ENCODE results near the gene MYMK.

GRCh38 chr9:133512253-133513213, 12.2 kb downstream of the MYMK start:
- TF ChIP-seq POLR2A (IDR thresholded peaks at IDR 0.05) (no peak), CTCF (IDR thresholded peaks at IDR 0.05 in 4 of 5, conservative IDR thresholded peaks at IDR 0.05 in 1 of 5) (no peak)
